BLaER1 treated with 17β-estradiol and CSF1 and Interleukin-3, amounts not matched to agents 10 nM and 100 nM (cell line): ENCODE measurements around the gene GALT.
A peak's percentile ranks its signal among the peaks of the same experiment; 100 is the strongest.

Experiments
- H3K27ac ChIP-seq, 11 experiments: shearing (Covaris generic); formaldehyde crosslinking; 2 replicates each; pipeline ENCODE4 v1.8.1; 2022
- H3K27me3 ChIP-seq, 11 experiments: shearing (Covaris generic); formaldehyde crosslinking; 2 replicates each; pipeline ENCODE4 v1.8.1; 2022
- H3K36me3 ChIP-seq, 11 experiments: shearing (Covaris generic); formaldehyde crosslinking; 2 replicates each; pipeline ENCODE4 v1.8.1; 2022
- H3K4me1 ChIP-seq, 10 experiments: shearing (Covaris generic); formaldehyde crosslinking; 2 replicates each; pipeline ENCODE4 v1.8.1; 2022
- H3K4me2 ChIP-seq, 11 experiments: shearing (Covaris generic); formaldehyde crosslinking; 2 replicates each; pipeline ENCODE4 v1.8.1; 2022
- H3K4me3 ChIP-seq, 10 experiments: shearing (Covaris generic); formaldehyde crosslinking; 2 replicates each; pipeline ENCODE4 v1.8.1; 2022
- H3K9ac ChIP-seq, 11 experiments: shearing (Covaris generic); formaldehyde crosslinking; 2 replicates each; pipeline ENCODE4 v1.8.1; 2022
- H3K9me3 ChIP-seq, 11 experiments: shearing (Covaris generic); formaldehyde crosslinking; replicated peaks in 1 of 11; 2 replicates each; pipeline ENCODE4 v1.8.1; 2022
- H4K20me1 ChIP-seq, 11 experiments: shearing (Covaris generic); formaldehyde crosslinking; 2 replicates each; pipeline ENCODE4 v1.8.1; 2022
- Cebpa-rat ChIP-seq, 11 experiments: shearing (Covaris generic); IDR thresholded peaks; 2 replicates each; pipeline ENCODE4 v1.8.1; 2022

The GALT gene

DNA sequence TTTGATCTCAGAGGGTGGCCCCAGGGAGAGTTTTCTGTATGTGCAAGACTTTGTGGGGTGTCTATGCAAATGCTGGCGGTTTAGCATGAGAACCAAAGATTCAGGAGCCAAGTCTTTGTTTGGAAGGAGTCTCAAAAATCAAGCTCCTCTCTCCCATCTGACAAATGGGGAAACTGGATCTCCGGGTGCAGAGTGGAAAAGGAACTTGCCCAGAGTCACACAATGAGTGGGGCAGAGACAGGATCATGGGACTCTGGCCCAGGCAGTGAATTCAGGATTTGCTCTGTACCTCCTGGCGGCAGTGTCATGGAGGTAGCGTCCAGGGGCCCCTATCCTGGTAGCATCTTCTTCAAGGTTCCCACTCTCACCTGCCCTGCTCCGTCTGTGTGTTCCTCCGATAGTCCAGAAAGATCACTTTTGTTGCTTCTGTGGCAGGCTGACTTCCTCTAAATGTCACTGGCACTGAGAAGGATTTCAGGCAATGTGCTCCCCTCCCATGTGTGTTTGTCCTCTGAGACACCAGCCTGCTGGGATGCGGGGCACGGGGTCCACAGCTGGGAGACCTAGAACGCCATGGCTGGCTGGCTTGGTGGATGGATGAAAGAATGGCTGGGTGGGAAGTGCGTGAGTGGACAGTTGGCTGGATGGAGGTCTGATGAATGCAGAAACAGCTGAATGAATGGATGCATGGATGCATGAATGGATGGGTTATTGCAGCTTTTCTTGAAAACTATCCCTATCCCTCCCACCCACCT, 41.0 kb downstream of the GALT start:
- no peaks in the 10 kb centered on the region for H3K9me3 ChIP-seq
- peaks cover 0 to 17% (median 0%) of the 10 kb centered on the region in 11 experiments; a peak in 1 of 22 replicates for H4K20me1 ChIP-seq
- no peak for TF ChIP-seq Cebpa-rat (IDR thresholded peaks at IDR 0.05)
- no peaks in the 10 kb centered on the region for H3K36me3 ChIP-seq
- H3K4me2 ChIP-seq, result peak overlapping the region in 5 of 11 experiments; percentile 46 to 63 (median 57); a peak in 11 of 22 replicates
- no peak overlapping the region for H3K9ac ChIP-seq
- no peaks in the 10 kb centered on the region for H3K27me3 ChIP-seq
- H3K4me3 ChIP-seq, result no peak overlapping the region
- H3K27ac ChIP-seq, result no peak overlapping the region
- H3K4me1 ChIP-seq, result peaks cover 9 to 46% (median 31%) of the 10 kb centered on the region in 10 experiments; a peak in 19 of 20 replicates

DNA sequence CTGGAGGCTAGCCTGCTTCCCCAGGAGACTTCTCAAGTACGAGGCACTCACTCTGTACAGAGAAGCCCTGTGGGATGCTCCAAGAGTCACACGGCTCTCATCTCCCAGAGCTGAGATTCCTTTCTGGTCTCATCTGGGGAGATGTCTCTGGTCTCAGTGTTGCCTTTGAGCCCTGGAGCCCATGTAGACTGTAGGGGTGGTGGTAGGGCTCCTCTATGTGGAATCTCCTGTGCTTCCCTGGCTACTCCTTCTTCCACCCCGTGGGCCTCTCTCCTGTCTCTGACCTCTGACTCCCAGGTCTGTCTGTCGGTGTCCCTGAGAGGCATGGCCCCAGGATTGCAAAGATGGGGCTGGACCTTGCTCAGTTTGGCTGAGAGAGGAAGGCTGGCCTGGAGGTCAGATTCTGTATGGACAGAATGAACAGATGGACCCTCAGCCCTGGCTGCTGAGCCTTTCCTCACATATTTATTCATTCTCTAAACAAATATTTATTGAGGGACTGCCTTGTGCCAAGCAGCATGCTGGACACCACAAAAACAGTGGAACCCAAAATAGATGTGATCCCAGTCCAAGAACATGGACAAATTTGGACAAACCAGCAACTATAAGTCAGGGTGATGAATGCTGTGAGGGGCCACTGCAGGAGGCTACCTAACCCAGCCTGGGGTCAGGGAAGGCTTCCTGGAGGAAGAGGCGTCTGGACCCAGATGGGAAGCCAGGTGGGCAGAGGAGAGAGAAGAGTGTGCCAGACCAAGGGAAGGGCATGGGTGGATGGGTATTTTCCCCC, 42.0 kb downstream of the GALT start:
- no peak overlapping the region for H3K9ac ChIP-seq
- H3K36me3 ChIP-seq, result no peaks in the 10 kb centered on the region
- no peak overlapping the region for H3K4me3 ChIP-seq
- peak overlapping the region in 2 of 11 experiments; percentile 59 to 63; a peak in 2 of 22 replicates for H3K4me2 ChIP-seq
- no peak for TF ChIP-seq Cebpa-rat (IDR thresholded peaks at IDR 0.05)
- H3K27me3 ChIP-seq, result no peaks in the 10 kb centered on the region
- H3K9me3 ChIP-seq, result no peaks in the 10 kb centered on the region
- peaks cover 0 to 17% (median 0%) of the 10 kb centered on the region in 11 experiments; a peak in 1 of 22 replicates for H4K20me1 ChIP-seq
- no peak overlapping the region for H3K27ac ChIP-seq
- peaks cover 9 to 46% (median 31%) of the 10 kb centered on the region in 10 experiments; a peak in 19 of 20 replicates for H3K4me1 ChIP-seq

DNA sequence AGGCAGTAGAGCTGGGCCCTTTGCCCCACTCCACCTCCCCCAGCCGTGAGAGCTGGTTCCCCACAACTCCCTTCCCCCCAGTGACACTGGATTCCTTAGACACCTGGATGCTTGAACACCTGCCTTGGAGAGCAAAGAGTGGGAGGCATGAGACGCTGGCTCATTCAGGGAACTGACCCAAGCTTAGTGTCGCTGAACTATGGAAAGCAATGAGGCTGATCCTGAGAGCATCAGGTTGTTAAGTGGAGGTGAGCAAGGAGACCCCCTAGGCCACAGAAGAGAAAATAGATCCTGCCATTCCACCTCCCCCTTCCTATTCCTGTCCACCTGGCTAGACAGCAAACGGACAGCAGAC, 42.6 kb downstream of the GALT start:
- no peaks in the 10 kb centered on the region for H3K36me3 ChIP-seq
- peaks cover 9 to 46% (median 31%) of the 10 kb centered on the region in 10 experiments; a peak in 19 of 20 replicates for H3K4me1 ChIP-seq
- H3K27me3 ChIP-seq, result no peaks in the 10 kb centered on the region
- H4K20me1 ChIP-seq, result peaks cover 0 to 17% (median 0%) of the 10 kb centered on the region in 11 experiments; a peak in 1 of 22 replicates
- no peak overlapping the region for H3K4me2 ChIP-seq
- no peak overlapping the region for H3K9ac ChIP-seq
- no peak for TF ChIP-seq Cebpa-rat (IDR thresholded peaks at IDR 0.05)
- H3K9me3 ChIP-seq, result no peaks in the 10 kb centered on the region
- no peak overlapping the region for H3K4me3 ChIP-seq
- H3K27ac ChIP-seq, result no peak overlapping the region

DNA sequence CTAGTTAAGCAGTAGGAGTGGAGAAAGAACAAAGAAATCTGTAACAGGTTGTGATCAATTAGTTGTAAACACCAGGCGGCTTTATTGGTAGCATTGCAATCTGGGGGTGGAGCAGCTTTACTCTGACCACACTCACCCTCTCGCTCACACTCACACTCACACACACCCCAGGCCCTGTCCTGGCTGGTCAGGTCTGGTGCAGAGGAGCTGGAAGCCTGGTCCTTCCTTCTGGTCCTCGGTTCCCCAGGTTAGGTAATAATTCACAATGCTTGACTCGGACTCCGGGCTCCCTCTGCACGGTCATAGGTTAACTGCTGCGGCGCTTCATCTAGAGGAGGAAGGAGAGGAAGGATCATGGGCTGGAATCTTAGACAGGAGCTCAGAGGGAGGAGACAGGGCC, 43.0 kb downstream of the GALT start:
- H3K4me2 ChIP-seq, result no peak overlapping the region
- no peaks in the 10 kb centered on the region for H3K27me3 ChIP-seq
- H3K9ac ChIP-seq, result no peak overlapping the region
- H4K20me1 ChIP-seq, result peaks cover 0 to 17% (median 0%) of the 10 kb centered on the region in 11 experiments; a peak in 1 of 22 replicates
- TF ChIP-seq Cebpa-rat (IDR thresholded peaks at IDR 0.05), result no peak
- H3K36me3 ChIP-seq, result no peaks in the 10 kb centered on the region
- H3K4me1 ChIP-seq, result peaks cover 9 to 46% (median 31%) of the 10 kb centered on the region in 10 experiments; a peak in 19 of 20 replicates
- no peak overlapping the region for H3K4me3 ChIP-seq
- no peaks in the 10 kb centered on the region for H3K9me3 ChIP-seq
- no peak overlapping the region for H3K27ac ChIP-seq

DNA sequence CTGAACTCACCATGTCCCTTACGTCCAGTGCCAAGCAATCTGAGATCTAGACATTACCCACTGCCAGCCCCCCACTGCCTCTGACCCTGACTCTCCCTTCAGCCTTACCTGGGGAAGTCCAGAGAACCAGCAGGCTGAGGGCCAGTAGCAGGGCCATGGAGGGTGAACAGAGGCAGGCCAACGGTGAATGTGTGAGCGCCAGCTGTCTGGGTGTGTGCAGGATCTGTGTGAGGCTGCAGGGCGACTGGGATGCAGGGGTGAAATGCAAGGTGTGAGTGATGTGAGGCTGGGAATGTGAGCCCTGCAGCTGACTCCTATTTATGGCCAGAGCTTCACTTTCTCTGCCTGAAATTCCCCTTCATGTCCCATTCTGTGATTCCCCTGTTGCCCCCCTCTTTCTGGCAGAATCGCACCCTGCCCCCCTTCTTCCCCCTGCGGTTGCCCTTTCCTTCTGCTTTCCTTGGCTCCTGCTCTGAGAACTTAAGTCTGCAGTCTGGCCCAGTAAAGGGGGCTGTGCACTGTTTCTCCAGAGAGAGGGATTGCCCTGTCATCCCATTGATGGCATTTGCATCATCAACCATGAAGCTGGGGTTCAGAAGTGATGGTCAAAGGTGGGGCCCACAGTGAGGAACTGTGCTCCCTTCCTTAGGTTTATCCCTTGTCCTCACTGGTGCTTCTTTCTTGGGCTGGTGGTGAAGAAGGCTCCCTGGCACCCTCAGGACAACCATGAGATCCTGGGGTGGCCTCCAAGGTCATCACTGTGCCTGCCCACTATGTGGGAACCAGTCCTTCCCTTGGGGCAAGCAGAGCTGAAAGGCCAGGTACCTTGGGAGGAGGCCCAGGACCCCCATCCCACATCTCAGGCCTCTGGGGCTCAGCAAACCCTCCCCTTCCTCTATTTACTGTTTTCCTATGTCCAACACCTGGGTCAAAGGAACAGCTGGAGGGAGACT, 44.8 kb downstream of the GALT start, which contains the start of gene CCL19:
TSS of gene CCL19 (minus strand) at position 294 of the 953 bp plus-strand sequence. CDS start at position 157, 137 bp downstream.
- no peak within 1 kb of the TSS for H3K4me3 ChIP-seq
- H3K4me2 ChIP-seq, result peak within 1 kb of the TSS; percentile 35 to 85 (median 55); a peak in 21 of 22 replicates
- H3K4me1 ChIP-seq, result peaks cover 9 to 44% (median 31%) of the 10 kb centered on the region in 10 experiments; a peak in 19 of 20 replicates
- H3K9me3 ChIP-seq, result no peaks in the 10 kb centered on the region
- no peaks in the 10 kb centered on the region for H3K36me3 ChIP-seq
- H3K27me3 ChIP-seq, result no peaks in the 10 kb centered on the region
- H3K9ac ChIP-seq, result peak within 1 kb of the TSS in 1 of 11 experiments; percentile 23; a peak in 2 of 22 replicates
- peaks cover 0 to 17% (median 0%) of the 10 kb centered on the region in 11 experiments; a peak in 1 of 22 replicates for H4K20me1 ChIP-seq
- no peak for TF ChIP-seq Cebpa-rat (IDR thresholded peaks at IDR 0.05)
- peak within 1 kb of the TSS in 5 of 11 experiments; percentile 28 to 55 (median 40); a peak in 7 of 22 replicates for H3K27ac ChIP-seq

DNA sequence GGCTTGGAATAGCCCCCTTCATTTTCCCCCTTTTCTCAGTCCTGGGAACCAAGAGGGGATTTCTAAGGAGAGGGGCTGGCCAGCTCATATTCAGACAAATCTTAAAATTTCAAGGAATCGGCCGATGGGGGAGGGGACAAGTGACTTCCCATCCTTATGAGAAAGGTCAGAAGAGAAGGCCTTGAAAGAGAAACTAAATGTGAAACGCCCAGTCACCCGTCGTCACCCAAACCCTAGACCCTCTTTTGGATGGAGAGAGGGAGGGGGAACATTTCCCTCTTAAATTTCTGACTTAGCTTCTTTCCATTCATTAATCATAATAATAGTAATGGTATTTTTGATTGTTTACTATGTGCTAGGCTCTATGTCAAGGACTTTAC, 45.5 kb downstream of the GALT start:
- H3K27me3 ChIP-seq, result no peaks in the 10 kb centered on the region
- H3K4me1 ChIP-seq, result peaks cover 9 to 37% (median 25%) of the 10 kb centered on the region in 10 experiments; a peak in 19 of 20 replicates
- H4K20me1 ChIP-seq, result peaks cover 0 to 13% (median 0%) of the 10 kb centered on the region in 11 experiments; a peak in 1 of 22 replicates
- H3K9me3 ChIP-seq, result no peaks in the 10 kb centered on the region
- H3K4me3 ChIP-seq, result no peak overlapping the region
- TF ChIP-seq Cebpa-rat (IDR thresholded peaks at IDR 0.05), result no peak
- H3K9ac ChIP-seq, result peak overlapping the region in 1 of 11 experiments; percentile 23; a peak in 2 of 22 replicates
- H3K27ac ChIP-seq, result peak overlapping the region in 5 of 11 experiments; percentile 28 to 55 (median 40); a peak in 7 of 22 replicates
- H3K36me3 ChIP-seq, result no peaks in the 10 kb centered on the region
- H3K4me2 ChIP-seq, result peak overlapping the region; percentile 35 to 85 (median 55); a peak in 18 of 22 replicates

DNA sequence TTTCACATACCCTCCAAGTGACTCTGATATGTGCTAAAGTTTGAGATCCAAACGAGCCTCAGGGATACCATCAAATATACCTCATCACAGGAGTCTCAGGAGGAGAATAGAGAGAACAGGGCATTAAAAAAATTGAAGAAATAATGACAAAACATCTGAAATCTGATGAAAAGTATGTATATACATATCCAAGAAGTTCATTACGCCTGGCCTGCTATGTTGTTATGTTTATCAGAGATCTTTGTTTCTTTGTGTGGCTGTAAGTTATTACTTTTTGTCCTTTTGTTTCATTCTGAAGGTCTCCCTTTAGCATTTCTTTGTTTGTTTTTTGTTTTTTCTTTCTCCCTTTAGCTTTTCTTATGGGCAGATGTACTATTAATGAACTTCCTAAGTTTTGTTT, 47.1 kb downstream of the GALT start:
- no peak overlapping the region for H3K9ac ChIP-seq
- no peak overlapping the region for H3K4me3 ChIP-seq
- peaks cover 9 to 24% (median 16%) of the 10 kb centered on the region in 10 experiments; a peak in 19 of 20 replicates for H3K4me1 ChIP-seq
- no peak overlapping the region for H3K27ac ChIP-seq
- no peak for TF ChIP-seq Cebpa-rat (IDR thresholded peaks at IDR 0.05)
- no peak overlapping the region for H3K4me2 ChIP-seq
- H3K9me3 ChIP-seq, result no peaks in the 10 kb centered on the region
- H3K36me3 ChIP-seq, result no peaks in the 10 kb centered on the region
- H3K27me3 ChIP-seq, result no peaks in the 10 kb centered on the region
- peaks cover 0 to 11% (median 0%) of the 10 kb centered on the region in 11 experiments; a peak in 1 of 22 replicates for H4K20me1 ChIP-seq

DNA sequence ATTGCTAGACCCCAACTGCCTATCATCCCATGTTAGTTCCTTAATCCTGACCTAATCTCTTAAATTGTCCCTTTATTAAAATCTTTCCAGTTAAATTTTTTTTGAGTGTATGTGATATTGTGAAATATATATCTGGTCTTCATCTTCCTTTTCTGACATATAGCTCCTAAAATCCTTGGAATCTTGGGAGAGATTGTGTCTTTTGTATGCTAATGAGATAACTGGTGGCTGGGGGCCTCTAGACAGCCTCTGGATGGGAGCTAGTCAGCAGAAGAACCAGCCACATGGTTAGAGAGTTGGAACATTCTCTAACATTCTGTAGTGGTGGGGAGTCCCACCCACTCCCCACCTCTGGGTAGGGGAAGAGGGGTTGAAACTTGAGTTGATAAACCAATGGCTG, 48.3 kb downstream of the GALT start:
- H3K27me3 ChIP-seq, result peaks cover 2 to 12% (median 8%) of the 10 kb centered on the region in 11 experiments; a peak in 20 of 22 replicates
- H3K4me1 ChIP-seq, result peaks cover 9 to 24% (median 16%) of the 10 kb centered on the region in 10 experiments; a peak in 19 of 20 replicates
- peaks cover 0 to 11% (median 0%) of the 10 kb centered on the region in 11 experiments; a peak in 1 of 22 replicates for H4K20me1 ChIP-seq
- no peak overlapping the region for H3K27ac ChIP-seq
- H3K4me2 ChIP-seq, result no peak overlapping the region
- TF ChIP-seq Cebpa-rat (IDR thresholded peaks at IDR 0.05), result peak in 1 of 11 experiments; percentile 9; a peak in 2 of 22 replicates
- no peak overlapping the region for H3K4me3 ChIP-seq
- no peaks in the 10 kb centered on the region for H3K36me3 ChIP-seq
- no peaks in the 10 kb centered on the region for H3K9me3 ChIP-seq
- H3K9ac ChIP-seq, result no peak overlapping the region
